Parathyroid adenoma (tissue), 2 donors: ENCODE results near the gene SH3GL2.

Experiments
- H2AFZ ChIP-seq: fragments of 300-600 bp; sonication (generic); one replicate; pipeline ENCODE4 v1.7.0; 2017; ENCODE audit warnings: antibody characterized with exemption, mild to moderate bottlenecking
- H3K27ac ChIP-seq: fragments of 300-600 bp; sonication (generic); one replicate; pipeline ENCODE4 v1.7.0; 2017
- H3K27me3 ChIP-seq: fragments of 300-600 bp; sonication (generic); one replicate; pipeline ENCODE4 v1.7.0; 2017; ENCODE audit warnings: low read length; ENCODE audit not compliant: control insufficient read depth, insufficient read depth
- H3K36me3 ChIP-seq: fragments of 300-600 bp; sonication (generic); one replicate; pipeline ENCODE4 v1.7.0; 2017; ENCODE audit warnings: low read length; ENCODE audit not compliant: control insufficient read depth, insufficient read depth
- H3K4me1 ChIP-seq: fragments of 300-600 bp; sonication (generic); one replicate; pipeline ENCODE4 v1.7.0; 2017; ENCODE audit warnings: control low read depth
- H3K4me2 ChIP-seq: fragments of 300-600 bp; sonication (generic); one replicate; pipeline ENCODE4 v1.7.0; 2017; ENCODE audit warnings: low read length
- H3K4me3 ChIP-seq: fragments of 300-600 bp; sonication (generic); one replicate; pipeline ENCODE4 v1.7.0; 2017; ENCODE audit warnings: low read depth, low read length
- H3K79me2 ChIP-seq: fragments of 300-600 bp; sonication (generic); one replicate; pipeline ENCODE4 v1.7.0; 2017; ENCODE audit warnings: control low read depth
- H3K9ac ChIP-seq: fragments of 300-600 bp; sonication (generic); one replicate; pipeline ENCODE4 v1.7.0; 2017; ENCODE audit warnings: mild to moderate bottlenecking
- H3K9me3 ChIP-seq: fragments of 300-600 bp; sonication (generic); one replicate; pipeline ENCODE4 v1.7.0; 2017; ENCODE audit warnings: low read length; ENCODE audit not compliant: control insufficient read depth
- TF ChIP-seq, protein P1 (sequence below): fragments of 300-600 bp; sonication (generic); IDR thresholded peaks from one replicate; pipeline ENCODE4 v1.7.0; 2017; ENCODE audit warnings: antibody characterized with exemption, mild to moderate bottlenecking
- donor health status: primary hyperparathyroidism.

The SH3GL2 gene

GRCh38 chr9:17630531-17630949, 51.7 kb downstream of the SH3GL2 start:
- no peak overlapping the region for H2AFZ ChIP-seq
- H3K27me3 ChIP-seq, result no peaks in the 10 kb centered on the region
- no peaks in the 10 kb centered on the region for H3K4me1 ChIP-seq
- H3K4me3 ChIP-seq, result no peak overlapping the region
- H3K9me3 ChIP-seq, result no peaks in the 10 kb centered on the region
- no peak overlapping the region for H3K9ac ChIP-seq
- H3K27ac ChIP-seq, result no peak overlapping the region
- H3K4me2 ChIP-seq, result no peak overlapping the region
- no peaks in the 10 kb centered on the region for H3K36me3 ChIP-seq
- H3K79me2 ChIP-seq, result no peaks in the 10 kb centered on the region
- TF ChIP-seq, protein P1, sequence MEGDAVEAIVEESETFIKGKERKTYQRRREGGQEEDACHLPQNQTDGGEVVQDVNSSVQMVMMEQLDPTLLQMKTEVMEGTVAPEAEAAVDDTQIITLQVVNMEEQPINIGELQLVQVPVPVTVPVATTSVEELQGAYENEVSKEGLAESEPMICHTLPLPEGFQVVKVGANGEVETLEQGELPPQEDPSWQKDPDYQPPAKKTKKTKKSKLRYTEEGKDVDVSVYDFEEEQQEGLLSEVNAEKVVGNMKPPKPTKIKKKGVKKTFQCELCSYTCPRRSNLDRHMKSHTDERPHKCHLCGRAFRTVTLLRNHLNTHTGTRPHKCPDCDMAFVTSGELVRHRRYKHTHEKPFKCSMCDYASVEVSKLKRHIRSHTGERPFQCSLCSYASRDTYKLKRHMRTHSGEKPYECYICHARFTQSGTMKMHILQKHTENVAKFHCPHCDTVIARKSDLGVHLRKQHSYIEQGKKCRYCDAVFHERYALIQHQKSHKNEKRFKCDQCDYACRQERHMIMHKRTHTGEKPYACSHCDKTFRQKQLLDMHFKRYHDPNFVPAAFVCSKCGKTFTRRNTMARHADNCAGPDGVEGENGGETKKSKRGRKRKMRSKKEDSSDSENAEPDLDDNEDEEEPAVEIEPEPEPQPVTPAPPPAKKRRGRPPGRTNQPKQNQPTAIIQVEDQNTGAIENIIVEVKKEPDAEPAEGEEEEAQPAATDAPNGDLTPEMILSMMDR, result no peak

DNA sequence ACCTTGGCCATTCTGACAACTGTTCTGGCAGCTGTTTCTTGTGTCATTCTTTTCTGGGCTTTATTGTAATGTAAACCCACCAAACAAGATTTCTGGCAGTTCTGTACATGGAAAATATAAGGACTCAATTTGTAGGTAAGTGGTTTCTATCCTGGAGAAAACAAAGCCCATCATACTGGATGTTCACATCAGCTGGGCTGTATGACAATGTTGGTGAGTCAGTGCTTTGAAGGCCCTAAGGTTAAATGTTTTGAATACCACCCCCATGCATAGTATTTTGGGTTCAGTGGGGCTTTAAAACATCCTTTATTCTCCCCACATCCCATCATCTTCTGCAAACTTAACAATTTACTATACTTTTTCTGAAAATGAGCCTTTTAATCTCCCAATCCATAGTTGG, 52.5 kb downstream of the SH3GL2 start:
- Histone ChIP-seq H3K36me3 (no peaks in the 10 kb centered on the region), H3K9ac (no peak overlapping the region), H3K4me2 (no peak overlapping the region), H3K79me2 (no peaks in the 10 kb centered on the region), H3K4me1 (no peaks in the 10 kb centered on the region), H3K27me3 (no peaks in the 10 kb centered on the region), H3K9me3 (no peaks in the 10 kb centered on the region), H3K4me3 (no peak overlapping the region), H2AFZ (no peak overlapping the region), H3K27ac (no peak overlapping the region)
- TF ChIP-seq, protein P1, result no peak

GRCh38 chr9:17632994-17633393, 54.1 kb downstream of the SH3GL2 start:
- H3K4me2 ChIP-seq, result no peak overlapping the region
- no peak overlapping the region for H2AFZ ChIP-seq
- no peak overlapping the region for H3K4me3 ChIP-seq
- H3K9me3 ChIP-seq, result no peaks in the 10 kb centered on the region
- H3K79me2 ChIP-seq, result no peaks in the 10 kb centered on the region
- no peaks in the 10 kb centered on the region for H3K36me3 ChIP-seq
- no peak overlapping the region for H3K9ac ChIP-seq
- H3K27me3 ChIP-seq, result no peaks in the 10 kb centered on the region
- no peak overlapping the region for H3K27ac ChIP-seq
- TF ChIP-seq, protein P1, result no peak
- no peaks in the 10 kb centered on the region for H3K4me1 ChIP-seq

DNA sequence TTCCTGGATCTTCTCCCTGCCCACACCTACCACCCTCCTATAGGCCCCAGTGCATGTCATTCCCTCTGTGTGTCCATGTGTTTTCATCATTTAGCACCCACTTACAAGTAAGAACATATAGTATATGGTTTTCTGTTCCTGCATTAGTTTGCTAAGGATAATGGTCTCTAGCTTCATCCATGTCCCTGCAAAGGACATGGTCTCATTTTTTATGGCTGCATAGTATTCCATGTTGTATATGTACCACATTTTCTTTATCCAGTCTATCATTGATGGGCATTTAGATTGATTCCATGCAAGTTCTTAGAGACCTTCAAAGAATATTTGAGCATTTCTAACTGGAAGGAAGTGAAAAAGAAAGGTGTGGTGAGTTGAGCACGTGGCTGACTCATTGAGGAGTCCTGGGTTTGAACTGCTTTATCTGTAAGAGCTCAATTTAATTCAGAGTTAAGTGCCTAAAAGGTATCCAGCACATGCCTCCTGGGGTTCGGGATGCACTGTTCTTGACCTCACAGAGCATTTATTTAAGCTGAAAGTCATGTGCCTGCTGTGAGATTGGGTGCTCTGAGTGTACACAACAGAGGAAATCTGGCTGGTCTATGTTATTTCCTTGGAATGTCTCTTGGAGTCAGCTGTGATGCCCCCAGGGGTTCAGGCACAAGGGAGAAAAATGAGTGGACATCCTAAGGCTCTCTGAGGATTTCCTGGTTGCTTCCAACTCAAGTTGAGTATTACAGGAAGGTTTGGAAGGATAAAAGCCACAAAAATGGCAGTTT, 56.4 kb downstream of the SH3GL2 start:
- no peaks in the 10 kb centered on the region for H3K79me2 ChIP-seq
- H3K4me2 ChIP-seq, result no peak overlapping the region
- no peak overlapping the region for H2AFZ ChIP-seq
- H3K9me3 ChIP-seq, result no peaks in the 10 kb centered on the region
- H3K36me3 ChIP-seq, result no peaks in the 10 kb centered on the region
- no peak overlapping the region for H3K4me3 ChIP-seq
- TF ChIP-seq, protein P1, result no peak
- H3K27ac ChIP-seq, result no peak overlapping the region
- H3K27me3 ChIP-seq, result no peaks in the 10 kb centered on the region
- no peak overlapping the region for H3K9ac ChIP-seq
- no peaks in the 10 kb centered on the region for H3K4me1 ChIP-seq

DNA sequence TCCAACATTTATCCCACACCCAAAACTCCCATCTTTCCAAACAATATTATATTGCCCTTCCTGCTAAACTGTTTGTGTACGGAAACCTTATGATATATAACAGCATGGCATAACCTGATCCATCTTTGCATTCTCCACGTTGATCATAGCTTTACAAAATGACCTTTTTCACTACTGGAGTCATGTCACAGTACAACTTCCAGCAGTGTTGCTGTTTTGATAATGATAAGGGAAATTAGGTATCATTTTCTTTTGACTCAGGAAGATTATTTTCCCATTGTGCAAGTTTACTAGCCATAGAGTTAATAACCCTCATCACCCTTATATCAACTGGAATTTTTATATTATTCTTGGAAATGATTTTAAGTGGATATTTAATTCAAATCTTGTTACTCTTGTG, 57.5 kb downstream of the SH3GL2 start:
- H3K27ac ChIP-seq, result no peak overlapping the region
- no peaks in the 10 kb centered on the region for H3K36me3 ChIP-seq
- H3K4me3 ChIP-seq, result no peak overlapping the region
- no peak overlapping the region for H3K4me2 ChIP-seq
- H3K27me3 ChIP-seq, result no peaks in the 10 kb centered on the region
- H3K9ac ChIP-seq, result no peak overlapping the region
- H3K79me2 ChIP-seq, result no peaks in the 10 kb centered on the region
- no peaks in the 10 kb centered on the region for H3K9me3 ChIP-seq
- TF ChIP-seq, protein P1, result no peak
- no peaks in the 10 kb centered on the region for H3K4me1 ChIP-seq
- H2AFZ ChIP-seq, result no peak overlapping the region
